Neural cell (in vitro differentiated cells): ENCODE data around the gene SSR4. TPM values are rescaled to one million over a fixed set of nuclear protein-coding genes. Genes with fewer than 3 reads are reported as not detected.

Source experiments
- H2AFZ ChIP-seq: fragments of 200-600, 300-800 bp; sonication (generic), shearing (Covaris generic); 2 replicates; pipeline ENCODE4 v1.6.0; 2014; ENCODE audit warnings: low read depth, mild to moderate bottlenecking, antibody characterized with exemption, low read length, moderate library complexity
- H3F3A ChIP-seq: fragments of 200-600 bp; shearing (Covaris generic); 2 replicates; pipeline ENCODE4 v1.6.1; 2016; ENCODE audit warnings: mild to moderate bottlenecking, moderate library complexity, mixed read lengths, antibody characterized with exemption, low read length; ENCODE audit not compliant: insufficient read depth, poor library complexity, severe bottlenecking
- H3K27ac ChIP-seq: fragments of 200-600, 300-800 bp; sonication (generic), shearing (Covaris generic); 2 replicates; pipeline ENCODE4 v1.5.1; 2014; ENCODE audit warnings: mild to moderate bottlenecking, low read length, moderate library complexity
- H3K27me3 ChIP-seq: fragments of 300-800, 200-600 bp; sonication (generic), shearing (Covaris generic); 2 replicates; pipeline ENCODE4 v1.6.0; 2014; ENCODE audit warnings: mild to moderate bottlenecking, low read depth, low read length, moderate library complexity; ENCODE audit not compliant: insufficient read depth
- H3K36me3 ChIP-seq: fragments of 300-800, 200-600 bp; sonication (generic), shearing (Covaris generic); 2 replicates; pipeline ENCODE4 v1.5.1; 2014; ENCODE audit warnings: mild to moderate bottlenecking, antibody characterized with exemption, low read length, moderate library complexity; ENCODE audit not compliant: insufficient read depth
- H3K4me2 ChIP-seq: fragments of 300-800, 200-600 bp; sonication (generic), shearing (Covaris generic); 2 replicates; pipeline ENCODE4 v1.6.0; 2014; ENCODE audit warnings: mild to moderate bottlenecking, low read length
- H3K4me3 ChIP-seq: fragments of 300-800, 200-600 bp; sonication (generic), shearing (Covaris generic); 2 replicates; pipeline ENCODE4 v1.5.1; 2014; ENCODE audit warnings: mild to moderate bottlenecking, low read length, moderate library complexity
- H3K79me2 ChIP-seq: fragments of 200-600 bp; shearing (Covaris generic); replicated peaks from 2 replicates; pipeline ENCODE4 v1.6.0; 2014; ENCODE audit warnings: mild to moderate bottlenecking, low read length, moderate library complexity; ENCODE audit not compliant: insufficient read depth
- H3K9ac ChIP-seq: fragments of 300-800, 200-600 bp; sonication (generic), shearing (Covaris generic); 2 replicates; pipeline ENCODE4 v1.6.1; 2016; ENCODE audit warnings: mild to moderate bottlenecking, low read length, mixed read lengths
- H3K9me2 ChIP-seq: fragments of 200-600 bp; shearing (Covaris generic); 2 replicates; pipeline ENCODE4 v1.6.1; 2016; ENCODE audit warnings: mild to moderate bottlenecking, low read length, mixed read lengths; ENCODE audit not compliant: insufficient read depth
- H3K9me3 ChIP-seq: fragments of 200-600, 300-800 bp; sonication (generic), shearing (Covaris generic); 2 replicates; pipeline ENCODE4 v1.6.1; 2016; ENCODE audit warnings: mild to moderate bottlenecking, mixed run types, low read length, moderate library complexity, mixed read lengths
- H4K20me1 ChIP-seq: fragments of 200-600 bp; shearing (Covaris generic); 2 replicates; pipeline ENCODE4 v1.6.1; 2016; ENCODE audit warnings: mild to moderate bottlenecking, mixed run types; ENCODE audit not compliant: insufficient read depth
- EP300 ChIP-seq: fragments of 450-650 bp; conservative IDR thresholded peaks from 2 replicates; pipeline ENCODE4 v1.6.1; 2014; ENCODE audit warnings: antibody characterized with exemption, mild to moderate bottlenecking, moderate library complexity; ENCODE audit not compliant: poor library complexity, severe bottlenecking
- EZH2 ChIP-seq: fragments of 200-600, 300-800 bp; shearing (Covaris generic), sonication (generic); IDR thresholded peaks from 2 replicates; pipeline ENCODE4 v1.6.1; 2014; ENCODE audit warnings: antibody characterized with exemption, low read length, borderline replicate concordance, mild to moderate bottlenecking; ENCODE audit not compliant: insufficient read depth, poor library complexity, severe bottlenecking
- MXI1 ChIP-seq: fragments of 450-650 bp; conservative IDR thresholded peaks from 2 replicates; pipeline ENCODE4 v1.6.1; 2014; ENCODE audit warnings: antibody characterized with exemption, mild to moderate bottlenecking; ENCODE audit not compliant: poor library complexity, severe bottlenecking
- POLR2AphosphoS5 ChIP-seq: IDR thresholded peaks from 2 replicates; pipeline ENCODE4 v1.6.1; 2012
- RAD21 ChIP-seq: fragments of 450-650 bp; conservative IDR thresholded peaks from 2 replicates; pipeline ENCODE4 v1.6.1; 2014; ENCODE audit warnings: antibody characterized with exemption, mild to moderate bottlenecking, moderate library complexity
- REST ChIP-seq: IDR thresholded peaks from 2 replicates; pipeline ENCODE4 v1.6.1; 2012; ENCODE audit warnings: borderline replicate concordance
- SMC3 ChIP-seq: fragments of 450-650 bp; conservative IDR thresholded peaks from 2 replicates; pipeline ENCODE4 v1.6.1; 2014; ENCODE audit warnings: antibody characterized with exemption, mild to moderate bottlenecking, moderate library complexity; ENCODE audit not compliant: poor library complexity
- TAF1 ChIP-seq: IDR thresholded peaks from 2 replicates; pipeline ENCODE4 v1.6.1; 2012; ENCODE audit warnings: low read depth
- polyA plus RNA-seq: library from polyadenylated mRNA; depleted of rRNA; stranded (reverse); fragments of >200 nt; gene quantifications from 2 replicates; pipeline ENCODE4 v1.2.3, GENCODE V29; 2014
- TF ChIP-seq, protein P1 (sequence below): fragments of 450-650 bp; IDR thresholded peaks from 2 replicates; pipeline ENCODE4 v1.5.1; 2014; ENCODE audit warnings: antibody characterized with exemption, mild to moderate bottlenecking, moderate library complexity; ENCODE audit not compliant: poor library complexity, severe bottlenecking

SSR4 gene
- polyA plus RNA-seq, 1 donor from 2014 or later, result 186 TPM

GRCh38 chrX:153786669-153787068 lies 7.8 kb upstream of the SSR4 start:
- Histone ChIP-seq H3F3A (no peaks in the 10 kb centered on the region), H3K4me3 (no peak overlapping the region), H3K9ac (no peak overlapping the region), H3K9me2 (no peaks in the 10 kb centered on the region), H3K4me2 (no peak overlapping the region), H3K79me2 (no peaks in the 10 kb centered on the region), H4K20me1 (no peaks in the 10 kb centered on the region), H2AFZ (no peak overlapping the region), H3K9me3 (no peaks in the 10 kb centered on the region), H3K27ac (no peak overlapping the region), H3K27me3 (no peaks in the 10 kb centered on the region), H3K36me3 (no peaks in the 10 kb centered on the region)
- TF ChIP-seq, protein P1, sequence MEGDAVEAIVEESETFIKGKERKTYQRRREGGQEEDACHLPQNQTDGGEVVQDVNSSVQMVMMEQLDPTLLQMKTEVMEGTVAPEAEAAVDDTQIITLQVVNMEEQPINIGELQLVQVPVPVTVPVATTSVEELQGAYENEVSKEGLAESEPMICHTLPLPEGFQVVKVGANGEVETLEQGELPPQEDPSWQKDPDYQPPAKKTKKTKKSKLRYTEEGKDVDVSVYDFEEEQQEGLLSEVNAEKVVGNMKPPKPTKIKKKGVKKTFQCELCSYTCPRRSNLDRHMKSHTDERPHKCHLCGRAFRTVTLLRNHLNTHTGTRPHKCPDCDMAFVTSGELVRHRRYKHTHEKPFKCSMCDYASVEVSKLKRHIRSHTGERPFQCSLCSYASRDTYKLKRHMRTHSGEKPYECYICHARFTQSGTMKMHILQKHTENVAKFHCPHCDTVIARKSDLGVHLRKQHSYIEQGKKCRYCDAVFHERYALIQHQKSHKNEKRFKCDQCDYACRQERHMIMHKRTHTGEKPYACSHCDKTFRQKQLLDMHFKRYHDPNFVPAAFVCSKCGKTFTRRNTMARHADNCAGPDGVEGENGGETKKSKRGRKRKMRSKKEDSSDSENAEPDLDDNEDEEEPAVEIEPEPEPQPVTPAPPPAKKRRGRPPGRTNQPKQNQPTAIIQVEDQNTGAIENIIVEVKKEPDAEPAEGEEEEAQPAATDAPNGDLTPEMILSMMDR, result no peak
- TF ChIP-seq SMC3 (no peak), REST (no peak), RAD21 (no peak), POLR2AphosphoS5 (no peak), MXI1 (no peak), EZH2 (no peak), EP300 (no peak), TAF1 (no peak)

- H3F3A ChIP-seq, result no peaks in the 10 kb centered on the region
- no peaks in the 10 kb centered on the region for H3K27me3 ChIP-seq
- H3K9me2 ChIP-seq, result no peaks in the 10 kb centered on the region
- peaks cover 15% of the 10 kb centered on the region for H3K79me2 ChIP-seq
- no peak overlapping the region for H2AFZ ChIP-seq
- H3K27ac ChIP-seq, result no peak overlapping the region
- no peaks in the 10 kb centered on the region for H4K20me1 ChIP-seq
- H3K9me3 ChIP-seq, result no peaks in the 10 kb centered on the region
- H3K4me3 ChIP-seq, result no peak overlapping the region
- TF ChIP-seq MXI1 (no peak), SMC3 (no peak), REST (no peak), POLR2AphosphoS5 (no peak), EP300 (no peak), TAF1 (no peak), RAD21 (no peak), EZH2 (no peak)
- TF ChIP-seq, protein P1, result no peak
- no peak overlapping the region for H3K4me2 ChIP-seq
- H3K9ac ChIP-seq, result no peak overlapping the region
- no peaks in the 10 kb centered on the region for H3K36me3 ChIP-seq
Observed at GRCh38 chrX:153789654-153790053, 4.8 kb upstream of the SSR4 start.
